ENCODE results near the gene AQR. TPM values are rescaled to one million over a fixed set of nuclear protein-coding genes. Genes with fewer than 3 reads are reported as not detected.

Gene AQR
- 55.7 TPM for total RNA-seq

DNA sequence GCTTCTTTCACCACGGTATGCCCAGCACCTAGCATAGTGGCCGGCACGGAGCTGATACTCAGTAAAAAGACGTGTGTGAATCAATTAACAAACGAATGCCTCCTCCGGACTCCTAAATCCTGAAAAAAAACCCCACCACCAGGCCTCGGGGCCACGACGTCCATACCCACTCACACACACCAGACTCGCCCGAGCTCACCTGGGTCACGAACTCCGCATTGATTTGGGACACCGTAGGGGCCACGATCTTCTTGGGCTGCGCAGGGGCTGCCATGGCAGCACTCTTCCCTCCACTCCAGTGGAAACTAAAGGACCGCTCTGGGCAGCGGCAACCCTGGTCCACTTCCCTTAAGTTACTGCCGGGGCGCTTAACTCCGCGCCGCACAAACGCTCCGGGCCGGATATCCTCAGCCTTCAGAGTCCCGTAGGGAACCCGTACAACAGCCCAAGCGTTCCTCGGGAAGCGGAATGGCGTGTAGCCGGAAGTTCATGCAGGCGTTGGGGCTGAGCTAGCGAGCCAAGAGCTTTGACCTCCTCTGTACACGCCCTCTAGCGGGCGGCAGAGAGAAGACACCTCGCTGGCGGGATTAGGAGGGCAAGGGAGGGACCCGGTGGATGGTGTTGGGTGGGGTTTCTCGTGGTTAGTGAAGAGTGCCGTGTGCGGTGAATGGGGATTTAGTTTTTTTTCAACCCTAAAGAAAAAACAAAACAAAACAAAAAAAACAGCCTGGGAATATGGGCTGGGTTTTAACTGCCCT, at the start of gene AQR:
Gene AQR (minus strand): TSS at position 403 of the 758 bp plus-strand sequence. CDS start 129 bp downstream, at position 274.

DNA sequence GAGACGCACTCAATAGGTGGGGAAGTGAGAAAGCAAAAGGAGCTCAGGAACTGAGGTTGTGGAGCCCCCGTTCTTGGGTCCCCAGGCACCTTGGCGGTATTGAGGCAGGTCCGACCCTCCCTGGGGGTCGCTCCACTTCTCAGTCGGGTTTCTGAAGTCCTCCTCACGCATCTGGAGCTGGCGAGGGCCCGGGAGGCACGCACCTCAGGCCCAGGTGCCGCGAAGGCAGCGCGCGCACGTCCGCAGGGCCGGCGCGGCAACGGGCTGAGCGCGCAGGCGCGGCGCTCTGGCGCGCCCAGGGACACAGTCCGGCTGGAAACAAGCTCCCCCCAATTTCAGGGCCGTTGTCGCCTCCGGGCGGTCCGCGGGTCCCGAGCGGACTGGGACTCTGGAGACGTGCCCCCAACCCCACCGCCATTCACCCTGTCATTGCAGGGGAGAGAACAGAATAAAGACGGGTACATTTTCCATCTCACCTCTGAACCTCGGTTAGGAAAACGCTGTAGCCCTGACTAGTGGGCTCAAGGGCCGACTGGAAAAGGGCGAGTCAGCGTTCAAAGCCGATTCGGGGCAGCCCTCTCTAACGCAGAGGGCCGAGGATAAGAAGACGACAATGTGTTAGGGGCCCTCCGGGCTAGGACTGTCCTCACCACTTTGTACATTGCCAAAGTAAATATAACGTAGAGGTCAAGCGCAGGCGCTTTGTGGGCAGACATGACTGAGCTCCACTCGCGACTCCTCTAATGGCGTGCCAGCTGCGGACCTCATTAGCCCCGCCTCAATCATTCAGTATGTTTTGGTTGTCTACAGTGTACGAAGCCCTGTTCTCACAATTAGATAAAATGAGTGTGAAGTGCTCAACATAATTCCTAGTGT, 18.7 kb upstream of the AQR start, which contains the start of gene ZNF770:
Gene ZNF770 (minus strand): TSS at position 261 of the 876 bp plus-strand sequence. CDS start 4,853 bp downstream, outside the sequence.

Other genes with a start within 250 kb of the AQR start
- gene GJD2, start 214.7 kb downstream of the AQR start, total RNA-seq: 0.94 TPM
- under 0.01 TPM for gene ACTC1, start 174.2 kb downstream of the AQR start, total RNA-seq
- 83.9 TPM for gene ZNF770, start 18.5 kb upstream of the AQR start, total RNA-seq
- not detected for gene NANOGP8, start 115.6 kb upstream of the AQR start, total RNA-seq